GM18520 (cell line): ENCODE data around the gene METTL22.

Experiments
- ATAC-seq: cut with Tn5 transposase; IDR thresholded peaks from one replicate; pipeline ENCODE4 v1.9.1; 2021; ENCODE audit not compliant: unreplicated experiment

The METTL22 gene

GRCh38 chr16:8686879-8687278 lies 65.4 kb downstream of the METTL22 start:
- ATAC-seq = no peak

DNA sequence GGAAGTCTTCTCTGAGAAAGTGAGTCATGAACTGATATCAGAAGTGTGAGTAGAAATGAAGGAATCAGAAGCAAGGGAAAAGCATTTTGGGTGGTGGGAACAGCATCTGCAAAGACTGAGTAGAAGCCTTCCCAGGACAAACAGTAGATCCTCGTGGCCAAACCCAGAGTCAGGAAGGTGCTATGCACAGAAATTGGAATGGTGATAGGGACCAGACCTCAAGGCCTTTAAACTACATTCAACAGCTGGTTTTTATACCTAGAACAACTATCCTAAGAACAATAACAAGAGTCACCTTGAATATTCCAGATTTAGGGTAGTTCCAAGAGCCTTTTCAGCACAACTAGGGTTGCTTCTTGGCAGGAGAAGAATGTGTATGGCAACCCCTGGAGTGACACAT lies 68.2 kb downstream of the METTL22 start:
- ATAC-seq = no peak

GRCh38 chr16:8691728-8692127 lies 70.2 kb downstream of the METTL22 start:
- ATAC-seq = no peak

GRCh38 chr16:8694795-8695728 lies 73.6 kb downstream of the METTL22 start:
- no peak for ATAC-seq

- ATAC-seq = no peak
Measured at GRCh38 chr16:8696880-8697279, 75.4 kb downstream of the METTL22 start.

- ATAC-seq = no peak
Measured at GRCh38 chr16:8697965-8698364, 76.5 kb downstream of the METTL22 start.
